Breast epithelium (tissue), 4 donors: ENCODE data around the gene SRA1. TPM values are rescaled to one million over a fixed set of nuclear protein-coding genes. Genes with fewer than 3 reads are reported as not detected.
"Not testable (repeated sequence)": the region's sequence is repeated elsewhere in the genome, so short reads cannot be mapped to it uniquely, and the experiment has no call there.

ENCODE experiments used
- DNase-seq, 2 donors: peaks; one replicate each; pipeline ENCODE4 v3.0.0-alpha.2; 2019; ENCODE audit warnings: low spot score in 2 of 2
- H3K27ac ChIP-seq, 2 donors: fragments of 200-600 bp; sonication (generic) in 1 of 2; one replicate each; pipeline ENCODE4 v1.5.1; 2016 to 2019; ENCODE audit warnings: mild to moderate bottlenecking in 1 of 2
- H3K27me3 ChIP-seq, 2 donors: fragments of 200-600 bp; sonication (generic) in 1 of 2; one replicate each; pipeline versions ENCODE4 v1.5.1 to v1.6.0; 2017 to 2019; ENCODE audit warnings: control low read depth in 1 of 2, mild to moderate bottlenecking in 1 of 2
- H3K36me3 ChIP-seq: fragments of 200-600 bp; one replicate; pipeline ENCODE4 v1.5.1; 2019
- H3K4me1 ChIP-seq, 2 donors: fragments of 200-600 bp; sonication (generic); one replicate each; pipeline ENCODE4 v1.5.1; 2016 to 2019; ENCODE audit warnings: control low read depth in 1 of 2
- H3K4me3 ChIP-seq, 3 donors: fragments of 200-600 bp; sonication (generic); 1 replicate in 2 of 3; 2 replicates in 1 of 3; pipeline ENCODE4 v1.5.1; 2016 to 2019; ENCODE audit warnings: mild to moderate bottlenecking in 3 of 3, moderate library complexity in 2 of 3
- H3K9me3 ChIP-seq, 2 donors: fragments of 200-600 bp; sonication (generic) in 1 of 2; one replicate each; pipeline ENCODE4 v1.5.1; 2016 to 2019; ENCODE audit warnings: control low read depth in 1 of 2
- POLR2A ChIP-seq: fragments of 450-650 bp; IDR thresholded peaks from one replicate; pipeline ENCODE4 v1.6.1; 2016; ENCODE audit warnings: antibody characterized with exemption, mild to moderate bottlenecking, moderate library complexity
- POLR2AphosphoS5 ChIP-seq, 3 donors: sonication (generic); formaldehyde crosslinking; IDR thresholded peaks; one replicate each; pipeline ENCODE4 v1.6.1; 2017; ENCODE audit warnings: antibody characterized with exemption in 3 of 3
- intact Hi-C: fragments of 100-400 bp; cut with DNase I; formaldehyde crosslinking; loops from one replicate; pipeline ENCODE4 v1.15.1; 2023; ENCODE audit warnings: low total_unique reads
- total RNA-seq, 3 donors: library from RNA; depleted of rRNA; stranded (reverse); fragments of >200 nt; gene quantifications; one replicate each; pipeline ENCODE4 v1.1.0, GENCODE V29; 2016
- TF ChIP-seq, protein P1 (sequence below), 3 donors: fragments of 450-650 bp; IDR thresholded peaks; one replicate each; pipeline ENCODE4 v1.5.1; 2016 to 2017; ENCODE audit warnings: antibody characterized with exemption in 3 of 3, mild to moderate bottlenecking in 3 of 3, moderate library complexity in 3 of 3

Gene SRA1
- total RNA-seq, 3 donors from 2014 or later: 13.6 to 28.4 (median 24.9) TPM

GRCh38 chr5:140600096-140600495 is 42.8 kb upstream of the SRA1 start:
- intact Hi-C loops: no loop called here
- no peaks in the 10 kb centered on the region for H3K9me3 ChIP-seq
- TF ChIP-seq POLR2AphosphoS5 (IDR thresholded peaks at IDR 0.05) (no peak), POLR2A (no peak)
- TF ChIP-seq, protein P1, sequence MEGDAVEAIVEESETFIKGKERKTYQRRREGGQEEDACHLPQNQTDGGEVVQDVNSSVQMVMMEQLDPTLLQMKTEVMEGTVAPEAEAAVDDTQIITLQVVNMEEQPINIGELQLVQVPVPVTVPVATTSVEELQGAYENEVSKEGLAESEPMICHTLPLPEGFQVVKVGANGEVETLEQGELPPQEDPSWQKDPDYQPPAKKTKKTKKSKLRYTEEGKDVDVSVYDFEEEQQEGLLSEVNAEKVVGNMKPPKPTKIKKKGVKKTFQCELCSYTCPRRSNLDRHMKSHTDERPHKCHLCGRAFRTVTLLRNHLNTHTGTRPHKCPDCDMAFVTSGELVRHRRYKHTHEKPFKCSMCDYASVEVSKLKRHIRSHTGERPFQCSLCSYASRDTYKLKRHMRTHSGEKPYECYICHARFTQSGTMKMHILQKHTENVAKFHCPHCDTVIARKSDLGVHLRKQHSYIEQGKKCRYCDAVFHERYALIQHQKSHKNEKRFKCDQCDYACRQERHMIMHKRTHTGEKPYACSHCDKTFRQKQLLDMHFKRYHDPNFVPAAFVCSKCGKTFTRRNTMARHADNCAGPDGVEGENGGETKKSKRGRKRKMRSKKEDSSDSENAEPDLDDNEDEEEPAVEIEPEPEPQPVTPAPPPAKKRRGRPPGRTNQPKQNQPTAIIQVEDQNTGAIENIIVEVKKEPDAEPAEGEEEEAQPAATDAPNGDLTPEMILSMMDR (IDR thresholded peaks at IDR 0.05): no peak

GRCh38 chr5:140598836-140599235 is 41.6 kb upstream of the SRA1 start:
- H3K27ac ChIP-seq: no peak overlapping the region
- H3K4me1 ChIP-seq: no peaks in the 10 kb centered on the region
- TF ChIP-seq POLR2A: no peak
- TF ChIP-seq, protein P1 (IDR thresholded peaks at IDR 0.05): no peak
- TF ChIP-seq POLR2AphosphoS5 (IDR thresholded peaks at IDR 0.05): no peak
- H3K4me3 ChIP-seq: no peak overlapping the region
- H3K36me3 ChIP-seq: no peaks in the 10 kb centered on the region
- DNase-seq: no peak
- intact Hi-C loops: no loop called here
- H3K9me3 ChIP-seq: no peaks in the 10 kb centered on the region
- H3K27me3 ChIP-seq: no peaks in the 10 kb centered on the region

More at GRCh38 chr5:140600096-140600495, 42.8 kb upstream of the SRA1 start:
- H3K36me3 ChIP-seq: no peaks in the 10 kb centered on the region
- DNase-seq: no peak
- H3K4me1 ChIP-seq: no peaks in the 10 kb centered on the region
- no peaks in the 10 kb centered on the region for H3K27me3 ChIP-seq
- H3K27ac ChIP-seq: no peak overlapping the region
- H3K4me3 ChIP-seq: no peak overlapping the region

- no peaks in the 10 kb centered on the region for H3K36me3 ChIP-seq
- no peak overlapping the region for H3K4me3 ChIP-seq
- no peak for DNase-seq
- H3K9me3 ChIP-seq: no peaks in the 10 kb centered on the region
- TF ChIP-seq, protein P1 (IDR thresholded peaks at IDR 0.05): no peak
- TF ChIP-seq POLR2AphosphoS5 (IDR thresholded peaks at IDR 0.05): no peak
- no peak for TF ChIP-seq POLR2A
- no peaks in the 10 kb centered on the region for H3K27me3 ChIP-seq
- H3K27ac ChIP-seq: peak overlapping the region in 1 of 2 donors; percentile 68
- H3K4me1 ChIP-seq: no peaks in the 10 kb centered on the region
- intact Hi-C loops: no loop called here
Measured at GRCh38 chr5:140596321-140596741, 39.1 kb upstream of the SRA1 start.

GRCh38 chr5:140595538-140596300 is 38.4 kb upstream of the SRA1 start:
- H3K4me1 ChIP-seq: no peaks in the 10 kb centered on the region
- H3K36me3 ChIP-seq: no peaks in the 10 kb centered on the region
- intact Hi-C loops: no loop called here
- TF ChIP-seq, protein P1 (IDR thresholded peaks at IDR 0.05): no peak
- TF ChIP-seq POLR2A (no peak), POLR2AphosphoS5 (IDR thresholded peaks at IDR 0.05) (no peak)
- H3K9me3 ChIP-seq: no peaks in the 10 kb centered on the region
- peak overlapping the region; percentile 65 to 68 for H3K27ac ChIP-seq
- DNase-seq: peak in 1 of 2 donors; percentile 54
- H3K27me3 ChIP-seq: no peaks in the 10 kb centered on the region
- H3K4me3 ChIP-seq: no peak overlapping the region

GRCh38 chr5:140594169-140594568 is 36.9 kb upstream of the SRA1 start:
- Histone ChIP-seq H3K27ac (no peak overlapping the region), H3K4me1 (peaks cover 0 to 7% of the 10 kb centered on the region in 2 donors), H3K4me3 (no peak overlapping the region), H3K27me3 (no peaks in the 10 kb centered on the region), H3K9me3 (no peaks in the 10 kb centered on the region), H3K36me3 (no peaks in the 10 kb centered on the region)
- TF ChIP-seq, protein P1 (IDR thresholded peaks at IDR 0.05): no peak
- no peak for TF ChIP-seq POLR2A
- TF ChIP-seq POLR2AphosphoS5 (IDR thresholded peaks at IDR 0.05): no peak
- no peak for DNase-seq
- intact Hi-C loops: no loop called here

DNA sequence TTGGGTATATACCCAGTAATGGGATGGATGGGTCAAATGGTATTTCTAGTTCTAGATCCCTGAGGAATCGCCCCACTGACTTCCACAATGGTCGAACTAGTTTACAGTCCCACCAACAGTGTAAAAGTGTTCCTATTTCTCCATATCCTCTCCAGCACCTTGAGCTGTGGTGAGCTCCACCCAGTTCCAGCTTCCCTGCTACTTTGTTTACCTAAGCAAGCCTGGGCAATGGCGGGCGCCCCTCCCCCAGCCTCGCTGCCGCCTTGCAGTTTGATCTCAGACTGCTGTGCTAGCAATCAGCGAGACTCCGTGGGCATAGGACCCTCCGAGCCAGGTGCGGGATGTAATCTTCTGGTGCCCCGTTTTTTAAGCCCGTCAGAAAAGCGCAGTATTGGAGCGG is 35.8 kb upstream of the SRA1 start:
- DNase-seq, H3K27ac ChIP-seq, H3K27me3 ChIP-seq, H3K9me3 ChIP-seq, H3K36me3 ChIP-seq, intact Hi-C loops: not testable (repeated sequence)
- peak overlapping the region in 1 of 3 donors; percentile 22 for H3K4me3 ChIP-seq
- peaks cover 0 to 15% of the 10 kb centered on the region in 2 donors for H3K4me1 ChIP-seq
